Activated naive CD4-positive, alpha-beta T cell (primary cell): Measurements from ENCODE around the gene DLD.
"Not testable (repeated sequence)": the region's sequence is repeated elsewhere in the genome, so short reads cannot be mapped to it uniquely, and the experiment has no call there.

ENCODE experiments used
- DNase-seq, 4 experiments: peaks; one replicate each; lab custom pipeline; 2025; lab: John Stamatoyannopoulos, UW

The DLD gene

GRCh38 chr7:107917763-107918651 is 27.0 kb downstream of the DLD start:
- DNase-seq, result no peak

DNA sequence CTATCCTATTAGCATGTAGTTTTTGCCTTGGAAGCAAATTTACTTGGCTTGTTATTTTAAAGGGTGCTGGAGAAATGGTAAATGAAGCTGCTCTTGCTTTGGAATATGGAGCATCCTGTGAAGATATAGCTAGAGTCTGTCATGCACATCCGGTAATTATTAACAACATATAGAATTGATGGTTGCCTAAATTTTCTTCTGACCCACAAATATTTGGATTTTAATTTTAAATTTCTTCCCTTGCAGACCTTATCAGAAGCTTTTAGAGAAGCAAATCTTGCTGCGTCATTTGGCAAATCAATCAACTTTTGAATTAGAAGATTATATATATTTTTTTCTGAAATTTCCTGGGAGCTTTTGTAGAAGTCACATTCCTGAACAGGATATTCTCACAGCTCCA is 28.0 kb downstream of the DLD start:
- DNase-seq, result no peak

DNA sequence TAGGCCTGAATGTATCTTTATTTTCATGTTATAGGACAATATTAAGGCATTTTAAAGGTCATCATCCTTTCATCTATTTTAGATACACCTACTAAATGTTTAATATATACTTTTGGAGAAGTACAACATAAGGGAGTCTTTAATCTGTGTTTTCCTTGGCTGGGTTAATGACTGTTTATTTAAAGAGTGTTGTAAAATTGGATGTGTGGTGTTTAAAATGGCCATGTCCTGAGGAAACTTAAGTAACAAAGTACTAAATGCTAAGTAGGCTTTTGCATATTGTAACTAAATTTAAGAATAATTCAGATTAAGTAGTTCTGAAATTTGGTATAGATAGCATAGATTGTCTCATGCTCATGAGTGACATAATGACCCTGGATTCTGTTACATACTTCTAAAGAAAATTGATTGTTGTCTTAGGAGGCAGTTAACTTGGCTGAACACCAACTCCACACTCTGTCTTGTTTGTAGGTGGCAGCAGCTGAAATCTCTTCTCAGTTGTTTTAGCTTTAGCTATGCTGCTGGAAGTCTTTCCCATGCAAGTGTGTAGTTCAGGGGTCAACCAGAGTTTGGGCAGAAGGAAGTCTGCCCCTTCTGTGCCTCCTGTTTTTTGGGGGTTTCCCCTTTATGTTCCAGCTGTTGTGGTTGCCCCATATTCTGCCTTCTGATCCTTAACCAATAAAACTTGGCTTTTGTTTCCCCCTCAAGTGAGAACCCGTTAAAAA is 29.2 kb downstream of the DLD start:
- DNase-seq, result no peak

- DNase-seq, result not testable (repeated sequence)
These were observed 30.8 kb downstream of the DLD start for GRCh38 chr7:107921826-107922225.

DNA sequence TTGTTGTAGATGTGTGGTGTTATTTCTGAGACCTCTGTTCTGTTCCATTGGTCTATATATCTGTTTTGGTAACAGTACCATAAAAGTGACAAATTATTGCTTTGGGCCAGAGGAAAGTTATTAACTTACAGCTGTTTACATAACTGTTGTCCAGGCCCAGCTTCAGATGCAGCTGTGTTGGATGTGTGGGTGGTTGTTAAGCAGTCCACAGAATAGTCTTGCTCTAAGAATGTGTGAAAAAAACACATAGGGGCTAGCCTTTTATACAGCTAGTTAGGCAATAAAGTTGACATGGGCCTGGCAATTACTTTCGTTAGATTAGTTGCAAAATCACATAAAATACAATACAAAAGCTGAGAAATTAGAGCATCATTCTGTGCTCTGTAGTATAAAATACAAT is 31.9 kb downstream of the DLD start:
- no peak for DNase-seq

DNA sequence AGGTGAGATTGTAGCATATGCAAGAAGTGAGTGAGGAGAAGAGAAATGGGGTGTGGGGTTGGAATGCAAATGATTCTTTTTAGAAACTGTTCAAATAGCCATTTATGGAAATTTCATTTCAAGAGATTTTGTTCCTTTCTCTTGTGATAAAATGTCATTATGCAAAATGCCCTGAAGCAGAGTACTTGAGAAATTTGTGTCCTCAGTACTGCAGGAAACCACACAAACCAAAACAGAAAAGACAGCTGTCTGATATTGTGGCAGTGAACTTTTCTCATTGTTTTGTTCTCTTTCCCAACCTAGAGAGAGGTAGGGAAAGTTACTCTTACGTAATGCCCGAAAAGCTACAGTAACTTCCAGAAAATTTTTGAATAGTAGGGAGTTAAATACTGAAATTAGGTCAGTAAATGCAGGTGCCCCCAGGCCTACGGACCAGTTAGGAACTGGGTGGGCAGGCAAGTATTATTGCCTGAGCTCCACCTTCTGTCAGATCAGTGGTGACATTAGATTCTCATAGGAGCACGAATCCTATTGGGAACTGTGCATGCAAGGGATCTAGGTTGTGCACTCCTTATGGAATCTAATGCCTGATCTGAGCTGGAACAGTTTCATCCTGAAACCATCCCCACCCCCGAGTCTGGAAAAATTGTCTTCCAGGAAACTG is 34.0 kb downstream of the DLD start:
- DNase-seq, result no peak

GRCh38 chr7:107926481-107926880 is 35.5 kb downstream of the DLD start:
- no peak for DNase-seq

DNA sequence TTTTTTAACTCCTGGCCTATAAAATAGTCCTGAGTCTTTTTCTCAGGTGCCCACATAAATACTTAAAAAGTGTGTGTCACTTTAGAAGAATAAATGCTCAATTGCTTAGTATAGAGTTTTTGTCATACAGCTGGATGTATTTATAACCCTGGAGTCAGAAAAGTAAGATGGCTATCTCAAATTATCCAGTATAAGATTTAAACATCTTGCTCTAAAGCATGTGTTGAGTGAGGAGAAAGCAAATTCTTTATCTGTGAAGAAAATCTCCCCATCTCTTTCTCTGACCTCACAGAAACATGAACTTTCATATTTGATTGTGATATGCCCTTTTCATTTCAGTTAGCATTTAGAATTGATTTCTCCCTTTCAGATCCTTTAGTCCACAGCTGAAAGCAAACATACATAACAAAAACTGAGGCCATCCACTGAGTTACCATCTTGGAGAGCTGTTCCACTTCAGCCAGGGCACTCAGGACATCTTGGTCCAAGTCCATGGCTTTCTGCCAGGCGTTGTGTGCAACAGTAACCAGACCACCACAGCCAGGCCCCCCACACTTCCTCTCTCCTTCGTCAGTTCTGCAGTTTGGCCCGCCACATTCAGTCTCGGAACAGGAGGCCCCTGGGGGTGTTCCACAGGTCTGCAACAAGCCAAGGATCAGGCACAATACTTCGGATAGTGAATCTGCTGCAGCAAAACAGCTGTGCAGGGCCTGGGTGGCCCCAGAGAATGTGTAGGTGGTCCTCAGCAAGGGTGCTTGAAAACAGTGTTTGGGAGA is 40.9 kb downstream of the DLD start:
- DNase-seq, result no peak

DNA sequence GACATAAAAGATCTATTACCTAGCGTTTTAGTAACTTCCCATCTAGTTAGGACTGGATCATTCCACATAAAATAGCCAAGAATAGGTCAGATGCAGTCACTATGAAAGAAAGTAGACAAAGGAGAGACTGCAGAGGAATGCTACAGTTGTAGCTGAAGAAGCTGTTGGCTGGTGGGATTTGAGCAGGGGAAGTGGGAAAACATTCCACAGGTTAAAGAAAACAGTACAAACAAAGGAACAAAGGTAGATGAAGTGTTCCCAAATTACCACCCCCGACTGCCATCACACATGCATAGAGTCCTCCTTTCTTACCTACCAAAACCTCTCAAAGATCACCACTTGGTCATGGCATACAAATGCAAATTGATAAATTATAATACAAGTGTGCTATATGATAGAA is 41.8 kb downstream of the DLD start:
- no peak for DNase-seq

DNA sequence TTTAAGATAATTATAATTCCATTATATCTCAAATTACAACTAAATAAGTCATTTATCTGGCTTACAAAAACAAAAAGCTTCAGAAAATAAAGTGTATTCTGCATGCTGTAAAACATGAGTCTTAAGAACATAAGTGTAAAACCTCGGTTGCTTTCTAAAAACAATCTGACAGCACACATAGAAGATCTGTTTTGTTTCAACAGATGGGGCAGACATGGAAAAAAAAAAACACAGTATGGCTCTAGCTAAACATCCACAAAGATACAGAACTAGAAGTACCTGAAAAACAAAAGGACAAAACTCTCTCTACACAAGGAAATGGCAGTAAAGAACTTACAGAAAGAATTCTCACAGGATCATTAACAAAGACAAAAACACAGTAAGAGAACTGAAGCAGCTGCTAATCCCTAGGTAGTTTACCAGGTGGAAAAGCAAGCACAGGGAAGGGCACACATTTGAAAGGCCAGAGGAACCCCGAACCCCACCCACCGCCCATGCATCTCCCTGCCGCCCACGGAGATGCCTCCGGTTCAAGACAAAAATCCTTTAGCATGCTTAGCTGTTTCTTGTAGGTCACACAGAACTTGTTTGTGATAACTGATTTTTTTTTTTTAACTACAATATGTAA is 42.5 kb downstream of the DLD start:
- DNase-seq, result no peak

DNA sequence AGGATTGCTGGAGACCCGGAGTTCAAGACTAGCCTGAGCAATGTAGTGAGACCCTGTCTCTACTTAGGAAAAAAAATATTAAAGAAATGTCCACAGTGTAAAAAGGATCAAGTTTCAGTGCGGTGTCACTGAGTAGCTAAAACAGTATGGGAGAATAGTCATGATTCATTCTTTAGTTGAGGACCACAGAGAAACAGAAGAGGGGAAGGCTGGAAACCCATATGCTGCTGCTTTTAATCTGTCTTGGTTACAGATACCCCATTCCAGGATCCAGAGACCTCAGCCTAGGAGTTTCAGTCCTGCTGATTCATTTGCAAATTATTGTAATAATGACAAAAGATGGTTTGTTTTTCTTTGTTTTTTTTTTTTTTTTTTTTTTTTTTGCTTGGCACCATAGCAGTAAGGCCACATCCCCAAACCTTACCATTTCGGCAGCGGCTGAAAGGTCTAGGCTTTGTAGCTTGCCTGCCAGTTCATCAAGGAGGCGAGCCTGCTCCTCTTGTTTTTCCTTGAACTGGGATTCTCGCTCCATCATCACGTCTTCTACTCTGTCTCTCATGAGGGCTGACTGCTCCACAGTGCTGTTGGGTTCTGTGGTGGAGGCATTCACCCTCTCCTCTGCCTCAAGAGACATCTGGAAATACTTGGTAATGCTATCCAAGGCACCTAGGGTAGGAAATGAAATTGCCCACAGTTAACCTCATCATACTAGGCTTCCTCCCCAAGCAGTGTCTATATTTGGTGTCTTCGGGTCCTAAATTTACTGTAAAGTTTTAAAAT is 44.2 kb downstream of the DLD start:
- DNase-seq, result no peak

DNA sequence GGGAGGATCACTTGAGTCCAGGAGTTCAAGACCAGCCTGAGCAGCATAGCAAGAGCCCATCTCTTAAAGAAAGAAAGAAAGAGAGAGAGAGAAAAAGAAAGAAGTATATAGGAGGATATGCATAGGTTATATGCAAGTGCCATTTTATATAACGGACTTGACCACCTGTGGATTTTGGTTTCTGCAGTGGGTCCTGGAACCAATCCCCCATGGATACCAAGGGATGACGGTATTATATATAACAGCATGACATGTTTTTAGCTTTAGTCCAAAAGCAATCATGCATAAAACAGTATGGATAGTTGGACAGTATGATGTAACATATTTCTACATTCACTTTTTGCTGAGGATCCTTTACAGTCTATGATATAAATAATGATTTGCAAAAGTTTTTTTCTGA is 45.3 kb downstream of the DLD start:
- DNase-seq, result no peak

DNA sequence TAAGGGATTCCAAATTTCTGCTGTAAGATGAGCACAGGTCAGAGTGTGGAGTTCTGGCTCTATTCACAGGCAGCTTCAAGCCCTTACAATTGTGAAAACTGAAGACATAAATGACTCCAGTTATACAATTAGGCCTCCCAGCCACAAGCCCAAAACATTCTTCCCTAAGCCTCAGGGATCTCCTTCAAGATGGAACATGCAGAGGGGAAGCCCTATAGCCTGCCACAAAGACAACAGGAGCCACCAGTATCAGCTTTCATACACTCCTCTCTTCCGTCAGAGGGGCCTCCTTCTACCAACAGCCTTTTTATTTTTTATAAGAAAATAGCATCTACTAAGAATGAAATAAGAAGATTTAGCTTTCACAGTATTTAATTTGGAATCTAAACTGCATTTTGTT is 46.5 kb downstream of the DLD start:
- DNase-seq, result no peak

DNA sequence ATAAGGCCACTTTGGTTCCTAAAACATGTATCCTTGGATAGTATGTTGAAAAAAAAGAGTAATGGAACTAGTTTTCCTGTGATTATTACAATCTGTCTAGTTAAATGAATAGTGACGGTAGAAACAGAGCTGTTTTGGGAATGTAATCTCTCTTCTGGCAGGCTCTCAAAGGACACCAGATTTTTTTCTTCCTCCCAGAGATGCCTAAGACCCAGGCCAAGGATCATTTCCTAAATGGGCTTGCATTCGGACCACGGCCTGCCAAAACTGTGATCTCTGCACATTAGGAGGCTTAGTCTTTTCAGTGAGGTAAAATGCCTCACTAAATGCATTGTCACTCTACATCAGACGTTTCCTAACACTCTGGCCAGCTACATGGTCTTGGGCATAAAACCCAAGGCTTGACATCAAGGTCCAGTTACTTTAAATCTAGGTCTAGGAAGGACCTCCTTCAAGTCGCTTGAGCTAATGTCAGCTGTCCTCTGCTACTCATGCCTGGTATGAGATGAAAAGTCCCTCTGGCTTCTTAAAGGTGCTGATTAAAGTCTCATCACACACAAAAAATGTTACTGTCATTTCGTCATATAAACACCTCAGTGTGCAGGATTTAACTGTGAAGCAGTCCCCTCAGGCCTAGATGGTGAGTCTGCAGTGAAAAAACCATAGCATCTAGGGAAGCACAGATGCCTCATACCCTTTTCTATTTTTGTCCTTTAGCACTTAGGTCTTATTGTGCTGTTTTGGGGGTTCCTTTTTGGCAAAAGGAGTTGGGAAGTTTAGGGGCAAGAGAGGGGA is 47.7 kb downstream of the DLD start:
- DNase-seq, result no peak

GRCh38 chr7:107939573-107940489 is 48.8 kb downstream of the DLD start:
- no peak for DNase-seq

DNA sequence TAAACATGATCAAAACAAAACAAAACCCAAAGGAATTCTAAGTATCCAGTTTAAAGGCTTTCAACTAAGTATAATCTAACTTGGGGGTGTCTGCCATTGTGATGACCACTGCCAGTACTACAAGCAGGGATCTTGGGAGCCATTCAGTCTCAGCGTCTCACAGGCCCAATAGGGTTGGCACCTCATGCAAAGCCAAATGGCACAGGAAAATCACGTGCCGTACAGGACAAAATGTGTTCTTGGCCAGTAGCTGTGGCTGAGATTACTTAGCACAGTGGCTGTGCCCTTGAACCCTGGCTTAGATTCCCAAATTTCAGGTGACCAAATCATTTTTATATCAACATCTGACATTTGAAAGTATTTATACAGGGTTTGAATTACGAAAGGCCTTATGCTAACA is 50.0 kb downstream of the DLD start:
- DNase-seq, result no peak

DNA sequence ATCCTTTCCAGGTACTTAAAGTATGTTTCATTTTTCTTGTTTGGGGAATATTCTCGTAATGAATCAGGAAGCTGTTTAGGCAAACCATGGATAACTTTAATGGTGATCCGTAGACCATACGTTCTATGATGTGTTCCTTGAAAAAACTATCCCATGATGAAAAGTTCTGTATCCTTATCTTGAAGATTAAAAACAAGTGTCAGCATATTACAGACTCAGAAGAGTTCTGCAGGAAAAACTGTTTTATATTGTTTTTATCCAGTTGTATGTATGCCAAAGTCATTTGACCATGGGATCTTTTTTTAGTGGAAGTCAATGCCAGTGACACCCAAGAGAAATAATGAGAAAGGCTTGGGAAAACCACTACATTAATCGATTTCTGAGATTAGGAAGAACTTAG is 52.0 kb downstream of the DLD start:
- no peak for DNase-seq

DNA sequence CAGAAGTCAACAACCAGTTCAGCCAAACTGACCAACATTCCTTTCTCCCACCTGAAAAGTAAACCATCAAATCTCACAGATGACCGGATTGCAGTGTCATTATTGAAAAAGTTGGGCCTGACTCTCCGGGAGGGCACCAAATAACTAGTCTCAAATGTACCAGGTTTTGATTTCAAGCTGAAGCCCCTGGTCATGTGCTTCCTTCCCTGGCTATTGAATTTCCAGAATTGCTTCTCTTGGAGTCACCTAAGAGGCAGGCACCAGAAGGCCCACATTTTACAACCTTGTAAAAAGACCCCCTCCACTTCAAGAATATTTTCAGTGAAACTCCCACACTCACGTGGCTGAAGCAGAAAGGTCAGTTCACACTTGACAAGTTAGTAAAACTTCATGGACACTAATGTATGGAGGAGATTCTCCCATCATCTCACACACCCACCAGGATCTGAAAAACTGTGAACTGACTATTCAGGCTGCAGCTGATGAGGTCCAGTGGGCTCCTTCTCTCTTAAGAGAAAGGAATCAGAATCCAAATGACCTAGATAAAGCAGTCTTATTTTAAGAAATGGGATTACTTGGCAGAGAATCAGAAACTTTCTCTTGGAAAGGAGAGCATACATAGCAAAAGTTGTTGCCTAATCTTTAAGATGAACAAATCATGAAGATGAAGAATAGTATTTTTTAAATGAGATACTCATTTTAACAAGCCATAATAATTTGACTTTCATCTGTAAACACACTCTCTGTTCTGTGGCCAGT is 53.6 kb downstream of the DLD start:
- DNase-seq, result no peak
